Activated gamma-delta T cell (primary cell): ENCODE data around the gene HIPK1.
"Not testable (repeated sequence)": the region's sequence is repeated elsewhere in the genome, so short reads cannot be mapped to it uniquely, and the experiment has no call there.

Experiments used
- DNase-seq: peaks from one replicate; lab custom pipeline; 2025; lab: John Stamatoyannopoulos, UW

The HIPK1 gene

GRCh38 chr1:113982949-113983348 is 53.8 kb downstream of the HIPK1 start:
- DNase-seq: no peak

- DNase-seq: no peak
Measured at GRCh38 chr1:113983391-113983790, 54.3 kb downstream of the HIPK1 start.

DNA sequence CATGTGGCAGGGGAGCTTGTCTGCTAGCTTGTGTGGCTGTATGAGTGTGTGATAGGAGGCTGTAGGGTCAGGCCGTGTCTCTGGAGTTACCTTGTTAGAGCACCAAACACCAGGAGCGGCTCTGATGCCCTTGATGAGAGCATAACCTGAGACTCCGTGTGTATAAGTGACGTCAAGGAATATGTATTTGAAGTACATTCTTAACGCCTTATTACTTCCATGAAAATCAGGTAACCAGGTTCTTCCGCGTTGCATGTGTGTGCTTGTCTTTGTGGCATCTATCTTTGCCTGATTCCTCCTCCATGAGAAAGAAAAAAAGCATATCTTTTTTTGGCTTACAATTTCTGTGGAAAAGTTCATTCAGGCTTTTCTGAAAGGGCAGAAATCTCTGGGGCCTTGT is 54.7 kb downstream of the HIPK1 start:
- no peak for DNase-seq

DNA sequence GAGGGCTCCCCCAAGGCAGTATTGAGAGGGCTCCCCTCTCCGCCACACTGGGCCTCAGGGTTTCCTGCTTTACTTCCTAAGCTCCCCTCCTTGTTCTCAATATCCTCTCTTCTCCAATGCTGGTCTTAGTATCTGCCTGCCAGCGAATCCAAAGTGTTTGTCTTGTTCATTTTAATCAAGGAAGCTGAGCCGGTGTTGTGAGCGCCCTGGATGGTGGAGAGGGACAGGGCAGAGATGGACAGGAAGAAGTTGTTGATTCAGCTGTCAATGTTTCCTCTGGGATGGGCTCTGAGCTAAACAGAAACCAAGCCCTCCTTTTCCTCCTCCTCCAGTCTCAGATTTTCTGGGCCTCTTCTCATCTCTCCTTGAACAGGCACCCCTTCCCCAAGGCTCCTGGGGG is 55.6 kb downstream of the HIPK1 start:
- no peak for DNase-seq

DNA sequence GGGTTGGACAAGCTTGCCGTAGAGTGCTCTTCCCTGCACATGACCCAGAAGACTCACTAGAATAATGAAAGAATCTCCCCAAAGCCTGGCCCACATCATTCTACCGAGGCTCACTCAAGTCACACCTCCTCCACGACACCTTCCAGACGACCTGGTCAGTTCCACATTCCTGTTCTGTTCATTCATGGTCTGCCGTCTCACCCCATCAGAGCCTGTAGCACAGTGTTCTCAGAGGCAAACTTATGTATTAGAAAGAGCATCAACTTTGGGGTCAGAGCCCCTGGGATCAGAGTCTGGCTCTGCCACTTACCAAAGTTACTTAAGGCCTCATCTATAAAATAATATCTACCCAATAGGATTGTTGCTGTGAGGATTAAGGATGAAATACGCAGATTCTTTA is 57.7 kb downstream of the HIPK1 start:
- DNase-seq: no peak

DNA sequence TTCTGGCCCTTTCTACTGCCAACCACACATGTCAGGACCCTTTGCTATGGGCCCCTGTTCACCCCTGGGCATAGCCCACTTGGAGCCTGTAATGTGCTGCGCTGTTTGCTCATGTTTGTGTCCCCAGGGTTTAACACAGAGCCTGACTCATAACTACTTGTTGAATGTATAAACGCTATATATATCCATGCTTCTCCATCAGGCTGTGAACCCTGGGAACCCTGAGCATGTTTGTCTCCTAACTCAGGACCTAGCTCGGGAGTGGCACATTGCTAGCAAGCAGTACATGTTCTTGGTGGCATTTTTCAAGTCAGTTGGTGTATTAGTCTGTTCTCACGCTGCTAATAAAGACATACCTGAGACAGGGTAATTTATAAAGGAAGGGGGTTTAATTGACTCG is 58.1 kb downstream of the HIPK1 start:
- no peak for DNase-seq

GRCh38 chr1:113990530-113990929 is 61.4 kb downstream of the HIPK1 start:
- no peak for DNase-seq

- DNase-seq: no peak
Measured at GRCh38 chr1:113990961-113991360, 61.8 kb downstream of the HIPK1 start.

- DNase-seq: no peak
Measured at GRCh38 chr1:113991467-113991997, 62.4 kb downstream of the HIPK1 start.

GRCh38 chr1:113993072-113993471 is 63.9 kb downstream of the HIPK1 start:
- no peak for DNase-seq

- DNase-seq: no peak
Measured at GRCh38 chr1:113993766-113994165, 64.6 kb downstream of the HIPK1 start.

GRCh38 chr1:113995382-113995781 is 66.3 kb downstream of the HIPK1 start:
- no peak for DNase-seq

DNA sequence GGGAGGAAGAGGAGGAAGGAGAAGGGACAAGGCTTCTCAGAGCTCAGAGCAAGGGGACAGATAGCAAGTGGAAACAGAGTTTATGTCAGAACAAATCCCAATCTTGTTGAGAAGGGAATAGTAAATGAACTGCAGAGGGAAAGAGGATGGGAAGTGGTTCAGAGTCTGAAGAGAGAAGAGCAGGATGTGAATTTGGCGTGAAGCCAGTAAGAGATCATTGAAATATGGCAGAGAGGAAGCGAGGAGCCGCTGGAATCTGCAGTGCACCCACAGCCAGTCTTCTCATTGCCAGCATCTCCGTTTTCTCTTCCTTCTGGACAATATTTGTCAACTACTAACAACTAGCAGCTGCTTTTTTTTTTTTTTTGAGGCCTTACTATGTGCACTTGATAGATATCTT is 69.2 kb downstream of the HIPK1 start:
- DNase-seq: no peak

DNA sequence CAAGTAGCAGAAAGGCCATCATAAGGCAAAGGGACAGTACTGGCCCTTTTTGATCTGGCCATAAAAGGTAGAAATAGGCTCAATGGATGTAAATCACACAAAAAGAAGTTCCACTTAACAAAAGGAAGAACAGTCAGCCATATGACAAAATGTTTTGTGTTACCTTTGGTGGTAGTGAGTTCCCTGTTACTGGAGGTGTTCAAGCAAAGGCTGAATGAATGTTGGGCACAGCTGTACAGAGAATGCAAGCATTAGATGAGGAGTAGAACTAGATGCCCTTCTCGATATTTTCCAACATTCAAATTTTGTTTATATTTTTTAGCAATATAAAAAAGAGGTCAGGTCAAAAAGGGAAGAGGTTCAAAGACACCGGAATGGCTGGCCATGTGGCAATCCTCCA is 70.1 kb downstream of the HIPK1 start:
- DNase-seq: no peak

DNA sequence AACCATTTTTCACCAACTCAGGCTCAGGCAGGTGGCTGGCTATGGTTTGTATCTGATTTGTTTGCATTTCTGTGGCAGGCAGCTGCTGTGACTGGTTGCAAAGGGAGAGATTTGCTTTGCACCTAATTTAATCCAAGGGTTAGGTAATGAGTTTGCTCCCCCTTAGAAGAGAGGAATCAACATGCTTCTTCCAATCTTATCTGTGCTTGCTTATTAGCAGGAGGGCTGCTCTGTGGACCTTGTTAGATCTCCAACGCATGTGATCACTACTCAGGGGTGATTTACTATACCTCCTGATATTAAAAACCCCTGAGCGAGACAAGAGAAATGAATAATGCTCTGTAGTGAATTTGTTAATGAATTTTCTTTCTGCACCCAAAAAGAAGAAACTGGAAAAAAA is 70.7 kb downstream of the HIPK1 start:
- no peak for DNase-seq

DNA sequence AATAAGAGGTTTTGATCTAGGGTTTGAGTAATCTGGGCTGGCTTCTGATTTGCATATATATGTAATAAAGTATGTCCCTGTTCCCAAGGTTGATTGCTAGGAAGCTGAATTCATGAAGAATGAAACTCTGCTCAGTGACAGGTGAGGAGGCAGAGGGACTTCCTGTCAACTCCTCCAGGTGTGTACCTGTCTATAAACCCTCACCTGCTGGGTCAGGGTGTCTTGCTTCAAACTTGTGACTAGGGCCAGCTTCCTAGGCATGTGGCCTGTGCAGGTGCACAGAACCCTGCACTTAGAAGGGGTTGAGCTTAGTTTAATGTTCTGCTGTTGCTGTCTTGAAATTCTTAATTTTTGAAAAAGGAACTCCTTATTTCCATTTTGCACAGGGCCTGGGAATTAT is 71.3 kb downstream of the HIPK1 start:
- DNase-seq: no peak

DNA sequence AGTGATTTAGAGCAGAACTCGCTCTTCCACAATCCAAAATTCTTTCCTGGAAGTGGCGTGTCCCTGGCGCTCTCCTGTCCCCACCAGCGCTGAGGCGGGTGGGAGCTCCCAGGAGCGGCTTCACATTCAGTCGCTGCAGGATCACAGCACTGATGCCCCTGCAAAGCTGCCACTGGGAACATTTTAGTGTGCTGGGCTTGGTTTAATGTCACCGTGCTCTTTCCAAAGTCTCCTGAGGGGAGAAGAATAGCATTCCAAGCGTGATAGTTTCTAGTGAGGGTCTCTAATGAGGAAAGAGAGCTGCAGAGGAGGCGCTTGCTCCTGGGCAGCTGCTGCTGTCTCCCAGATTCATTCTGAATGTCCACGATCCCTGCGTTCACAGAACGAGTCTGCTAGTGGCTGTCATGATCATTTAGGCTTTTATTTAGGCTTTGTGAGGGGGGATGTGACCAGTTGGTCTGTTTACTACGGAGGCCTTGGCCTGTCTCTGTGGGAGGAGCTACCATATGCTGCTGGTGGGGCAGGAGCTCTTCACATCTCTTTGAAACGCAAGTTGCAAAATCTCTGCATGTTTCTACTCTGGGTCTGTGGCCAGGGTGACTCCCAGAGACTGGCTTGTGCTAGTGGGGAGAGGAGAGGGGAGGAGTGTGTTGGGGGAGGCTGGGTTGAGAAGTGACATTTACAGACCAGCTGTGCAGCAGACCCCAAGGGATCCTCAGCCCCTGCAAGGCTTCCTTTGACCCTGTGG is 73.5 kb downstream of the HIPK1 start:
- no peak for DNase-seq

GRCh38 chr1:114003431-114003830 is 74.3 kb downstream of the HIPK1 start:
- DNase-seq: no peak

DNA sequence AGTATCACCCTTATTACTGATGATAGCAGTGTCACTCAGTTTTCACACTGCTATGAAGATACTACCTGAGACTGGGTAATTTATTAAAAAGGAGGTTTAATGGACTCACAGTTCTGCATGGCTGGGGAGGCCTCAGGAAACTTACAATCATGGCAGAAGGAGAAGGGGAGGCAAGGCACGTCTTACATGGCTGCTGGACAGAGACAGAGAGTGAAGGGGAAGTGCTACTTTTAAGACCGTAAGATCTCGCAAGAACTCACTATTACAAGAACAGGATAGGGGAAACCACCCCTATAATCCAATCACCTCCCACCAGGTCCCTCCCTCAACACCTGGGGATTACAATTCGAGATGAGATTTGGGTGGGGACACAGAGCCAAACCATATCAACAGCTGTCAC is 77.7 kb downstream of the HIPK1 start:
- DNase-seq: not testable (repeated sequence)

DNA sequence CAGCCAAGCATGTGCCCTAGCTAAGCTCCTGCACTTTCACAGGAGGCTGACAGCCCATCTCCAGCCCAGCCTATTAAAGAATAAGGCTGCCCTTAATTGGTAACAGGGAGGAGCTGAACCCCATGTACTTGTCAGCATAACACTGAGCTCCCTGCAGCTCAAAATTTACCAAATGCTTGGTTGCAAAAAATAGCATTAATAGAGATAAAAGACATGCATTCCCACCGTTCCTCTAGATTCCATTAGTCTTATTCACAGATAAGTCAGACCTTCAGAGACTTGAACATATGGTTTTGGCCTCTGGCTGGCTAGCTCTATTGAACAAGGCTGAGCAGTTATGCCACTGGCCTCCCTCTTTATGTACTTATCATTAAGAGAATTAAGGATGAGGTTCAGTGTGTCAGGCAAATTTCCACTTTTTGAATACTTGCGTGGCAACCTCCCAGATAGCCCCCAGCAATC is 79.4 kb downstream of the HIPK1 start:
- DNase-seq: no peak

DNA sequence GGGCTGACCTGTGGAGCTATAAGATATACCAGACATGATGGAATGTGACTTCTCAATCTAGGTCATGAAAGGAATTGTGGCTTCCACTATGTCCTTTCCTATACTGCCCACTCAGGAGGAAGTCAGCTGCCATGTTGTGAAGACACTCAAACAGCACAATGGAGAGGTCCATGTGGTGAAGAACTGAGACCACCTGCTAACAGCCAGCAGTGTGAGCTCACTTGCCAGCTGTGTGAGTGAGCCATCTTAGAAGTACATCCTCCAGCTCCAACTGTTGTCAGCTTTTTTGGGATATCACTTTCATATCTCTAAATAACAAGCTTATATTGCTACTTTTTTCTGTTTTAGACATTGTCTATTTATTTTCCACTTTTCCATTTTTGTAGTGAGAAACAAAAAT is 79.9 kb downstream of the HIPK1 start:
- no peak for DNase-seq

DNA sequence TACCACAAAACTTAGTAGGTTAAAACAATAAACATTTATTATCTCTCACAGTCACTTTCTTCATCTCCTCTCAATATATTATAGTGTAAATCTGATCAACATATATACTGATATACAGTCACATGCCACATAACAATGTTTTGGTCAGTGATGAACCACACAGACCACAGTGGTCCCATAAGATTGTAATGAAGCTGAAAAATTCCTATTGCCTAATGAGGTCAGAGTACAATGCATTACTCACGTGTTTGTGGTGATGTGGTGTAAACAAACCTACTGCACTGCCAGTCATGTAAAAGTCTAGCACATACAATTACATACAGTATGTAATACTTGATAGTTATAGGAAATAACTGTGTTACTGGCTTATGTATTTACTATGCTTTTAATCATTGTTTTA is 80.3 kb downstream of the HIPK1 start:
- no peak for DNase-seq

DNA sequence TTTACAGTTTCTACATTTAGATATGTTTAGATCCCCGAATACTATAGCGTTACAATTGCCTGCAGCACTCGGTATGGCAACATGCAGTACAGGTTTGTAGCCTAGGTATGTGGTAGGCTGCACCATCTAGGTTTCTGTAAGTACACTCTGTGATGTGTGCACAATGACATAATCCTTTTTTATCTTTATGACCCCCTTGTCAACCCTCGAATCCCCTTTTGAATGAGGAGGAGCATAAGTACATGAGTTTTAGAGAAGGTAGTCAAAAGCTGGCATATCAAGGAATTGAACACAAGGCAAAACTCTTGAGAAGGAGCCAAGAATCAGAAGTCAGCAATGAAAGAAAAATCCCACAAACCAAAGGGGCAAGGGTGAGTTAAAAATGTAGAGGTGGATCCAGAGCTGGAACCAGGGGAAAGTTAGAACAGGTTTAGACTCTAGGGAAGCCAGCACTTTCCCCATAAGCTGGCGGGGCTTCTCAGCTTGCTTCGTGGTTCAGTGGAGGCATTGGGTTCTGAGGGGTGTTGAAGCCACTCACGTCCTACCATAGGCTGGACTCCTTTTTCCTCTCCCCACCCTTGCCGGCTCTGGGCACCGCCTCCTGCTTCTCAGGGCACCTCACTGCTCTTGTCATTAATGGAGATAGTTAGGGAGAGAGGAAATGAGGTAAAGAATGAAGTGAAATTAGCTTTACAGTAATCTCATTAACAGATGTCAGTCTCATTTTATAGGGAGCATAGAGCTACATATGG is 81.5 kb downstream of the HIPK1 start:
- DNase-seq: no peak
